ENCODE results near the gene SYT9. TPM values are rescaled to one million over a fixed set of nuclear protein-coding genes. Genes with fewer than 3 reads are reported as not detected.
A peak's percentile ranks its signal among the peaks of the same experiment; 100 is the strongest.

SYT9 gene
- total RNA-seq, 1 donor from 2014 or later, result not detected

GRCh38 chr11:7418906-7419305 lies 167.2 kb downstream of the SYT9 start:
- DNase-seq (ENCODE audit: low read depth) (no peak), FAIRE-seq (no peak)
- Histone ChIP-seq H3K4me3 (ENCODE audit: low read depth, low read length) (no peak overlapping the region), H3K36me3 (ENCODE audit: control insufficient read depth, insufficient read depth, low read length) (no peaks in the 10 kb centered on the region), H3K27me3 (ENCODE audit: control insufficient read depth, insufficient read depth, low read length) (no peaks in the 10 kb centered on the region)
- TF ChIP-seq CTCF (IDR thresholded peaks at IDR 0.05; ENCODE audit: insufficient read depth, low read length, severe bottlenecking), result no peak

- FAIRE-seq (peak; percentile 70), DNase-seq (ENCODE audit: low read depth) (no peak)
- no peak for TF ChIP-seq CTCF (IDR thresholded peaks at IDR 0.05; ENCODE audit: insufficient read depth, low read length, severe bottlenecking)
- Histone ChIP-seq H3K4me3 (ENCODE audit: low read depth, low read length) (no peak overlapping the region), H3K36me3 (ENCODE audit: control insufficient read depth, insufficient read depth, low read length) (no peaks in the 10 kb centered on the region), H3K27me3 (ENCODE audit: control insufficient read depth, insufficient read depth, low read length) (no peaks in the 10 kb centered on the region)
These were observed 169.4 kb downstream of the SYT9 start for GRCh38 chr11:7421136-7421535.

- peak; percentile 18 for FAIRE-seq
- H3K27me3 ChIP-seq (ENCODE audit: control insufficient read depth, insufficient read depth, low read length), result no peaks in the 10 kb centered on the region
- H3K4me3 ChIP-seq (ENCODE audit: low read depth, low read length), result no peak overlapping the region
- H3K36me3 ChIP-seq (ENCODE audit: control insufficient read depth, insufficient read depth, low read length), result no peaks in the 10 kb centered on the region
- TF ChIP-seq CTCF (IDR thresholded peaks at IDR 0.05; ENCODE audit: insufficient read depth, low read length, severe bottlenecking), result no peak
- DNase-seq (ENCODE audit: low read depth), result peak; percentile 74
These were observed 171.0 kb downstream of the SYT9 start for GRCh38 chr11:7422544-7423331.

- H3K36me3 ChIP-seq (ENCODE audit: control insufficient read depth, insufficient read depth, low read length), result no peaks in the 10 kb centered on the region
- FAIRE-seq (peak; percentile 36), DNase-seq (ENCODE audit: low read depth) (no peak)
- H3K27me3 ChIP-seq (ENCODE audit: control insufficient read depth, insufficient read depth, low read length), result no peaks in the 10 kb centered on the region
- no peak overlapping the region for H3K4me3 ChIP-seq (ENCODE audit: low read depth, low read length)
- no peak for TF ChIP-seq CTCF (IDR thresholded peaks at IDR 0.05; ENCODE audit: insufficient read depth, low read length, severe bottlenecking)
These were observed 172.2 kb downstream of the SYT9 start for GRCh38 chr11:7423946-7424345.

- Histone ChIP-seq H3K4me3 (ENCODE audit: low read depth, low read length) (no peak overlapping the region), H3K36me3 (ENCODE audit: control insufficient read depth, insufficient read depth, low read length) (no peaks in the 10 kb centered on the region), H3K27me3 (ENCODE audit: control insufficient read depth, insufficient read depth, low read length) (no peaks in the 10 kb centered on the region)
- DNase-seq (ENCODE audit: low read depth) (no peak), FAIRE-seq (no peak)
- TF ChIP-seq CTCF (IDR thresholded peaks at IDR 0.05; ENCODE audit: insufficient read depth, low read length, severe bottlenecking), result no peak
These were observed 176.0 kb downstream of the SYT9 start for GRCh38 chr11:7427733-7428132.

GRCh38 chr11:7428196-7428595 lies 176.5 kb downstream of the SYT9 start:
- TF ChIP-seq CTCF (IDR thresholded peaks at IDR 0.05; ENCODE audit: insufficient read depth, low read length, severe bottlenecking), result no peak
- no peak for DNase-seq (ENCODE audit: low read depth)
- Histone ChIP-seq H3K4me3 (ENCODE audit: low read depth, low read length) (no peak overlapping the region), H3K27me3 (ENCODE audit: control insufficient read depth, insufficient read depth, low read length) (no peaks in the 10 kb centered on the region), H3K36me3 (ENCODE audit: control insufficient read depth, insufficient read depth, low read length) (no peaks in the 10 kb centered on the region)
- peak; percentile 40 for FAIRE-seq
